K562 (cell line): Measurements from ENCODE around the gene ZMYND8. TPM values are rescaled to one million over a fixed set of nuclear protein-coding genes. Genes with fewer than 3 reads are reported as not detected.

Source experiments
- ATAC-seq: fragments of 200-7000 bp; cut with Tn5 transposase; 3 replicates; pipeline ENCODE4 v1.9.1; 2020; ENCODE audit warnings: moderate library complexity
- BruUV-seq: library from RNA; stranded (reverse); fragments of 400-500 nt; replicated peaks from 2 replicates; lab custom pipeline; 2021; lab: Mats Ljungman, UMichigan
- CTCF ChIA-PET: fragments of 300-600 bp; formaldehyde crosslinking; extraction: SDS; loops from one replicate; lab custom pipeline; 2021; ENCODE audit warnings: low intra/inter-chr PET ratio; lab: Yijun Ruan, JAX
- POLR2A ChIA-PET: fragments of 300-600, 350-650 bp; sonication (Branson Sonifier 250); formaldehyde crosslinking; extraction: SDS; loops from one replicate; lab custom pipeline; 2021; ENCODE audit warnings: antibody characterized with exemption, inconsistent platforms; lab: Yijun Ruan, JAX
- DNase-seq, 4 experiments: peaks; one replicate each; pipeline versions ENCODE4 v3.0.0 to v3.0.0-alpha.2; 2011 to 2018; ENCODE audit warnings: low spot score in 3 of 4, mixed read lengths in 3 of 4; ENCODE audit errors: extremely low read depth in 1 of 4
- FAIRE-seq: peaks from 2 replicates; lab custom pipeline; 2011; peaks lifted over from hg19 to GRCh38; lab: Jason Lieb, UNC
- H2AFZ ChIP-seq: 2 replicates; pipeline ENCODE4 v1.6.0; 2011; ENCODE audit warnings: low read depth, low read length, control low read depth, inconsistent platforms
- H3K27ac ChIP-seq: fragments of 200-600 bp; 3 replicates; pipeline ENCODE4 v1.8.0; 2011; ENCODE audit warnings: low read depth, mild to moderate bottlenecking, control low read depth, inconsistent platforms, low read length, moderate library complexity, mixed read lengths; ENCODE audit errors: extremely low read depth
- H3K27me3 ChIP-seq, 2 experiments: fragments of 300-600 bp in 1 of 2; 2 replicates in 1 of 2; 3 replicates in 1 of 2; pipeline versions ENCODE4 v1.6.0 to v1.8.0; 2011; ENCODE audit warnings: inconsistent platforms in 2 of 2, low read length in 2 of 2, mild to moderate bottlenecking in 1 of 2, mixed read lengths in 1 of 2, moderate library complexity in 1 of 2; ENCODE audit not compliant: control insufficient read depth in 2 of 2, insufficient read depth in 2 of 2
- H3K36me3 ChIP-seq: fragments of 300-600 bp; 3 replicates; pipeline ENCODE4 v1.8.0; 2011; ENCODE audit warnings: mild to moderate bottlenecking, low read length, inconsistent platforms; ENCODE audit not compliant: control insufficient read depth, insufficient read depth
- H3K4me1 ChIP-seq, 2 experiments: fragments of 200-600 bp in 1 of 2; replicated peaks in 1 of 2; 2 replicates in 1 of 2; 3 replicates in 1 of 2; pipeline versions ENCODE4 v1.5.1 to v1.8.0; 2011; ENCODE audit warnings: inconsistent platforms in 2 of 2, low read length in 2 of 2, mild to moderate bottlenecking in 1 of 2, mixed read lengths in 1 of 2, moderate library complexity in 1 of 2; ENCODE audit not compliant: control insufficient read depth in 2 of 2, insufficient read depth in 2 of 2
- H3K4me2 ChIP-seq: 2 replicates; pipeline ENCODE4 v1.6.1; 2011; ENCODE audit warnings: low read length, control low read depth, inconsistent platforms, mixed read lengths; ENCODE audit not compliant: insufficient read depth
- H3K4me3 ChIP-seq: fragments of 200-600 bp; sonication (generic), shearing (Covaris generic); 2 replicates; pipeline ENCODE4 v1.5.1; 2016; ENCODE audit warnings: control low read depth, inconsistent platforms
- H3K79me2 ChIP-seq: fragments of 200-600 bp; 3 replicates; pipeline ENCODE4 v1.8.0; 2011; ENCODE audit warnings: low read length, inconsistent platforms; ENCODE audit not compliant: control insufficient read depth, insufficient read depth
- H3K9ac ChIP-seq, 2 experiments: 2 replicates each; pipeline versions ENCODE4 v1.6.0 to v1.6.1; 2011; ENCODE audit warnings: low read depth in 2 of 2, low read length in 2 of 2, control low read depth in 1 of 2, inconsistent platforms in 1 of 2, mild to moderate bottlenecking in 1 of 2, mixed read lengths in 1 of 2; ENCODE audit not compliant: insufficient read depth in 1 of 2
- H3K9me1 ChIP-seq: one replicate; pipeline ENCODE4 v1.6.0; 2011; ENCODE audit warnings: inconsistent platforms, mild to moderate bottlenecking, low read length, moderate library complexity; ENCODE audit not compliant: control insufficient read depth, insufficient read depth
- H3K9me3 ChIP-seq: replicated peaks from 2 replicates; pipeline ENCODE4 v1.5.1; 2011; ENCODE audit warnings: low read depth, low read length, inconsistent platforms; ENCODE audit not compliant: control insufficient read depth, insufficient read depth
- H4K20me1 ChIP-seq: replicated peaks from 2 replicates; pipeline ENCODE4 v1.6.1; 2011; ENCODE audit warnings: low read length, inconsistent platforms, mixed read lengths; ENCODE audit not compliant: control insufficient read depth, insufficient read depth
- AFF4 ChIP-seq: sonication (generic); formaldehyde crosslinking; IDR thresholded peaks from 2 replicates; pipeline ENCODE4 v1.8.0; 2023; ENCODE audit warnings: mild to moderate bottlenecking, missing genetic modification reagents
- CEBPG ChIP-seq, 3 experiments: fragments of 200-800 bp in 1 of 3; sonication (Bioruptor generic) in 1 of 3; sonication (generic) in 1 of 3; formaldehyde crosslinking in 1 of 3; IDR thresholded peaks in 2 of 3; conservative IDR thresholded peaks in 1 of 3; 2 replicates each; pipeline versions ENCODE4 v1.6.1 to v1.8.0; 2016 to 2022; ENCODE audit warnings: missing compliant biosample characterization in 2 of 3, missing genetic modification characterization in 2 of 3, mild to moderate bottlenecking in 1 of 3, missing genetic modification reagents in 1 of 3
- HOXB6 ChIP-seq: fragments of 250-450 bp; sonication (Bioruptor Pico); IDR thresholded peaks from 2 replicates; pipeline ENCODE4 v1.5.1; 2022; ENCODE audit warnings: mild to moderate bottlenecking, borderline replicate concordance
- ID3 ChIP-seq, 2 experiments: fragments of 250-450 bp in 1 of 2; fragments of 450-650 bp in 1 of 2; sonication (Bioruptor Pico) in 1 of 2; IDR thresholded peaks; 2 replicates each; pipeline versions ENCODE4 v1.6.1 to v1.8.0; 2016 to 2021; ENCODE audit warnings: mild to moderate bottlenecking in 2 of 2, moderate library complexity in 2 of 2, missing compliant biosample characterization in 1 of 2, missing genetic modification characterization in 1 of 2
- KDM1A ChIP-seq, 2 experiments: fragments of 450-650 bp; IDR thresholded peaks; 2 replicates each; pipeline ENCODE4 v1.6.1; 2016; ENCODE audit warnings: mild to moderate bottlenecking in 2 of 2
- MLLT1 ChIP-seq, 2 experiments: fragments of 450-650 bp; IDR thresholded peaks; 2 replicates each; pipeline ENCODE4 v1.6.1; 2016
- SAP30 ChIP-seq: fragments of 200-600 bp; sonication (generic); IDR thresholded peaks from 2 replicates; pipeline ENCODE4 v1.6.1; 2012; ENCODE audit warnings: borderline replicate concordance, low read depth, mild to moderate bottlenecking, moderate library complexity, low read length, control low read depth, inconsistent platforms; ENCODE audit not compliant: insufficient read depth, poor library complexity, severe bottlenecking
- TFE3 ChIP-seq: fragments of 450-650 bp; formaldehyde crosslinking; IDR thresholded peaks from 2 replicates; pipeline ENCODE4 v1.4.0; 2020; ENCODE audit warnings: mild to moderate bottlenecking, mixed read lengths
- WGBS: fragments of 100-300 bp; shearing (Covaris generic); methylation state at CpG from one replicate; pipeline ENCODE4 v1.1.6; 2016; ENCODE audit warnings: low coverage, mixed read lengths; ENCODE audit not compliant: insufficient coverage; ENCODE audit errors: missing lambda C conversion rate; 5-methylcytosine and 5-hydroxymethylcytosine counted together
- in situ Hi-C: fragments of 300-500 bp; cut with MboI; formaldehyde crosslinking; loops from 4 replicates; pipeline ENCODE4 v1.15.0; 2018; ENCODE audit warnings: inconsistent platforms, mixed read lengths
- intact Hi-C: fragments of 100-400 bp; cut with micrococcal nuclease; formaldehyde crosslinking; loops from 2 replicates; pipeline ENCODE4 v1.14.2; 2022
- polyA plus RNA-seq, 8 experiments: library from polyadenylated mRNA; depleted of rRNA in 4 of 8; stranded (reverse) in 5 of 8; unstranded in 3 of 8; fragments of >200 nt; fragmentation: Nextera tagmentation in 2 of 8; fragmentation: Illumina TruSeq in 1 of 8; extraction: Ambion mirVana in 2 of 8; extraction: Trizol in 1 of 8; gene quantifications; 2 replicates each; pipeline versions ENCODE4 v1.2.1 to v1.2.3, GENCODE V29; 2011 to 2014; ENCODE audit warnings: inconsistent platforms in 1 of 8, missing spikeins in 1 of 8
- total RNA-seq, 7 experiments: library from RNA; depleted of rRNA in 6 of 7; stranded (reverse); fragments of >200 nt in 6 of 7; fragmentation: Illumina TruSeq in 2 of 7; extraction: Trizol in 2 of 7; gene quantifications; 2 replicates each; pipeline versions ENCODE4 v1.2.1 to v1.2.3, GENCODE V29; 2011 to 2021; ENCODE audit warnings: low replicate concordance in 1 of 7

ZMYND8 gene
- total and polyA plus RNA-seq, 9 of the 15 experiments (the other 6 are each of a cell fraction or from before 2014, with no cell fraction given) = 31.8 to 148 (median 71.9) TPM

- peaks cover 63% of the 10 kb centered on the region for H3K79me2 ChIP-seq
- H3K27ac ChIP-seq = peak overlapping the region; percentile 97
- WGBS = 16% methylated on average over 17 of the region's 18 CpGs
- DNase-seq (no peak), FAIRE-seq (no peak), ATAC-seq (no peak)
- peak overlapping the region; percentile 74 to 79 for H3K9ac ChIP-seq
- H3K9me3 ChIP-seq = no peaks in the 10 kb centered on the region
- in situ Hi-C loops = no loop called here
- intact Hi-C loops = loop anchor here (2.0 kb wide), 2 partner anchors 30 to 246 kb away; no protein-coding TSS in a partner anchor
- peak overlapping the region; percentile 80 for H3K4me2 ChIP-seq
- no peaks in the 10 kb centered on the region for H3K36me3 ChIP-seq
- H3K9me1 ChIP-seq = no peaks in the 10 kb centered on the region
- peaks cover 69 to 77% of the 10 kb centered on the region in 2 experiments for H3K4me1 ChIP-seq
- ChIA-PET POLR2A (interaction anchor here (0.5 to 2.1 kb wide), 24 partner anchors 9 to 722 kb away, joined by 3 to 13 read pairs (median 4); no protein-coding TSS in a partner anchor), CTCF (no interaction called here)
- H3K27me3 ChIP-seq = no peaks in the 10 kb centered on the region
- H2AFZ ChIP-seq = peak overlapping the region; percentile 1; the same call in 1 of the 2 replicates
- H3K4me3 ChIP-seq = peak overlapping the region; percentile 9
- H4K20me1 ChIP-seq = no peaks in the 10 kb centered on the region
- BruUV-seq = TSS peak; percentile 49
- TF ChIP-seq HOXB6 (CRISPR knock-in tag) (no peak), MLLT1 (IDR thresholded peaks at IDR 0.05) (peak; percentile 49 to 56; a peak in 3 of 4 replicates), ID3 (CRISPR knock-in tag; IDR thresholded peaks at IDR 0.05) (no peak), ID3 (tag; IDR thresholded peaks at IDR 0.05) (peak; percentile 17; the same call in 1 of the 2 replicates), AFF4 (CRISPR knock-in tag) (no peak), CEBPG (CRISPR knock-in tag; IDR thresholded peaks at IDR 0.05) (no peak), CEBPG (tag; conservative IDR thresholded peaks at IDR 0.05 in 1 of 2, IDR thresholded peaks at IDR 0.05 in 1 of 2) (0 out of 4 replicates have a peak, but pooled peaks of 1 of the 2 experiments have one; percentile 27), SAP30 (peak; percentile 35), KDM1A (IDR thresholded peaks at IDR 0.05) (no peak), TFE3 (CRISPR knock-in tag) (no peak)
Observed at GRCh38 chr20:47361057-47361915, 4.8 kb upstream of the ZMYND8 start.
